GM19238 (cell line): ENCODE data around the gene NHERF1.

Source experiments
- DNase-seq: peaks from one replicate; pipeline ENCODE4 v3.0.0; 2011; ENCODE audit warnings: low spot score; ENCODE audit not compliant: insufficient read length

Gene NHERF1

GRCh38 chr17:74748279-74748528 lies 224 bp upstream of the NHERF1 start:
- DNase-seq, result peak; percentile 97

GRCh38 chr17:74749279-74750038 lies 1.0 kb downstream of the NHERF1 start:
- no peak for DNase-seq

- no peak for DNase-seq
These were observed 1.6 kb downstream of the NHERF1 start for GRCh38 chr17:74750039-74750326.

DNA sequence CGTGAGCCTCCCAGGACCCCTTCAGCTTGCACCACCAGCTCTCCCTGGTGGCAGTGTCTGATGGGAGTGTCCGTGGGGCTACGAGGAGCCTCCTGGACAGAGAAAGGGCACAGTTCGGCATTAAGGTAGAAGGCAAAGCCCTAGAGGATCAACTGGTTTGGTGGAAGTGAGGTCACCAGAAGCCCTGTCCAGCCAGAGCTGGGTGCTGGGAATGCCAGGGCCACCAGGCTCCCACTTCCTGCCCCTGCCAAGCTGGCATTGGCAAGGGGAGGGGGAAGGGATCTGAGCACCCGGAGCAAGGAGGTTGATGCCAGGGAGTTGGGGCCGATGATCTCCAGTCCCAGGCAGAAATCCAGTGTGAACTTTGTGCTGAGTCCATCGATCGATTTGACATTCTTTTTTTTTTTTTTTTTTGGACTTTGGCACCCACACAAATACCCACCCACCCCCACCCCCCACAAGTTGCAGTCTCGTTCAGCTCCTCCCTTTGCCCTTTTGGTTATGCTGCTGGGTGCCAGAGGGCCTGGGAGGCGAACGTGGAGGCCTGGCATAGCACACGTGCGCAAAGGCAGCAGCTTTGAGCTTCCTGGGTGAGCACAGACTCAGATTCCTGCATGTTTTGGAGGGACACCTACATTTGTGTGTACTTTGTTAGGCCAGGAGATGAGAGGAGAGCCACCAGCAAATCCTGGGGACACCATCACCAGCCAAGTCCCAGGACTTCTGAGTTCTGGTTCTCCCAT lies 2.1 kb downstream of the NHERF1 start:
- DNase-seq, result no peak

- no peak for DNase-seq
These were observed 4.0 kb downstream of the NHERF1 start for GRCh38 chr17:74752415-74752814.

GRCh38 chr17:74752822-74753401 lies 4.5 kb downstream of the NHERF1 start:
- no peak for DNase-seq

GRCh38 chr17:74754832-74755231 lies 6.4 kb downstream of the NHERF1 start:
- DNase-seq, result no peak

GRCh38 chr17:74755533-74755932 lies 7.1 kb downstream of the NHERF1 start:
- no peak for DNase-seq

DNA sequence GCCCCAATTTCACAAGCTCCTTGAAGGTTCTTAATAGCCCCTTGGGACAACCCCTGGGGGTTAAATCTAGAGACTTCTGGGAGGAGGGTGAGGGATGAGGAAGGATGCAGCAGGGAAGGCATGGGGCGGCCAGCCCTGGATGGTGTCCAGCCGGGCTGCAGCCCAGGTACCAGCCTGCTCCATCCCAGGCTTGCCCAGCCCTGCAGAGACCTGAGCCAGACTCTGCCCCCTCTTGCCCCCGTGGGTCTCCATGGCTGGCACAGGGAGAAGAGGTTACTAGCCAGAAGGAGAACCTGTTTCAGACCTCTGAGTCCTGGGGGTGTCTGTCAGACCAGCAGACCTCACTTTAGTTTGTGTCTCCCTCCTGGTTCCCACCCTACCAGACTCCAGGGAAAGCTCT lies 8.5 kb downstream of the NHERF1 start:
- no peak for DNase-seq

GRCh38 chr17:74757502-74757901 lies 9.1 kb downstream of the NHERF1 start:
- no peak for DNase-seq

GRCh38 chr17:74757931-74758847 lies 9.8 kb downstream of the NHERF1 start:
- DNase-seq, result no peak

DNA sequence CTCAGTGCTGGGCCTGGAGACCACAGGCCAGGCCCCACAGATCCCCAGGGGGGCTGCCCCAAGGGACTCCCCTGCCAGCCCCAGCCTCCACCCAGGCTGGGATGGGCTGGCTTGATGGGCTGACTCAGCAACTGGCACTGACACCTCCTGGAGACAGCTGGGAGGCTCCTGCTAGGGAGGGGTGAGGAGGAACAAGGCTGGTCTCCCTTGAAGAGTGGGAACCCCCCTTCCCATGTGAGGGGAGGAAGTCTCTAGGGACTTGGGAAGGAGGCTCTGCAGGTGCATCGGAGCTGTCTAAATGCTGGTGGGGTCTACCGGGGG lies 10.4 kb downstream of the NHERF1 start:
- no peak for DNase-seq

- DNase-seq, result peak; percentile 74
These were observed 10.9 kb downstream of the NHERF1 start for GRCh38 chr17:74759243-74759801.

DNA sequence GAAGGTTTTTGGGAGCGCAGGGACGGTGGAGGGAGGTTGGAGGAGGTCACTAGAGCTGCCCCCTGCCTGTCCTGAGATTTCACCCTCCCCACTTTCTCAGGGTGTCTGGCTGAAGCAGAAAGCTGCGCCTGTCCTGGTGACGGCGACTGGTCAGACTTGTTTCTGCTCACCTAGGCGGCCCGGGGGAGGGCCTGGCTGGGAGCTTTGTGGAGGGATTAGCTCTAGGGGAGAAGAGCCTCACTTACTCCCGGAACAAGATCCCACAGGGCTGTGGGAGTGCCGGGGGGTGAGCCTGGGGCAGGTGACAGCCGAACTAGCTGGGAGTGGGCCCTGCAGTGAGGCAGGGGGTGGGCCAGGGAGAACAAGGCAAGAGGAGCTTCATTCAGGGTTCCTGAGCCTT lies 11.5 kb downstream of the NHERF1 start:
- no peak for DNase-seq

DNA sequence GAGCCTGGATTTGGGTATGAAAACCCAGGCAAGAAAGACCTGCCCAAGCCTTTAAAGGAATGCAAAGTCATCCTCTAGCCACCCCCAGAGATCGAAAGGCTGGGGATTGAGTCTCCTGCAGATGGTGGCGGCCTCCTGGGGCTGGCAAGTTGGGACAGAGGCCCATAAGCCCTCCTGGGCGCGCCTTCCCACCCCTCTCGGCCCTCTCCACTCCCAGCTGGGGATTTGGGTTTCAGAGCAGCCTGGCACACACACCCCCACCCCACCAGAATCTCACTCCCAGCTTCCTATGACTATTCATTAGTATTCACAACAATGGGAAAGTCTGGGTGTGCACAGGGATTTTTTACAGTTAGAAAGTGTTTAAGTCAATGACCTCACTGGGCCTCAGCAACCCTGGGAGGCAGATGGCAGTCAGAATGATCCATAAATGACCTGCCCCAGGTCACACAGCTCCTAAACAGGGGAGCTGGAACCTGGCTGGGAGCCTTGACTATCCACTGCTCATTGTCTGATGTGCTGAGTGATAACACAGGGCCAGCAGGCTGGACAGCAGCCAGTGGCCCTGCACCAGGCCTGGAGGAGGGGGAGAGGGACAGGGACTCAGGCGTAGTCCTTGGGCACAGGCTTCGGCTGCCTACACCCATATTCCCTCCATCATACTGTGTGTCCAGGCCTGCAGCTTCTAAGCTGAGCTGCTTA lies 12.1 kb downstream of the NHERF1 start:
- DNase-seq, result no peak

GRCh38 chr17:74761419-74761818 lies 13.0 kb downstream of the NHERF1 start:
- DNase-seq, result no peak

DNA sequence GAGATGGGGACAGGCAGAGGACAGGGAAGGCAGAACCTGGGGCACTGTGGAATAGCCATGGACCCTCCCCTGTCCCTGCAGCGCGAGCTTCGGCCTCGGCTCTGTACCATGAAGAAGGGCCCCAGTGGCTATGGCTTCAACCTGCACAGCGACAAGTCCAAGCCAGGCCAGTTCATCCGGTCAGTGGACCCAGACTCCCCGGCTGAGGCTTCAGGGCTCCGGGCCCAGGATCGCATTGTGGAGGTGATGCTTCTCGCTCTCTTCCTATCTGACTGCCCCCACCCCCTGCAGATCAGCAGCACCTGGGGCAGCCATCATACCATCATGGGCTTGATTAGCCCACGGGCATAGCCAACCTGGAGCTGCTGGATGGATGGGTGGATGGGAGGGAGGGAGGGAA lies 13.5 kb downstream of the NHERF1 start:
- no peak for DNase-seq

- no peak for DNase-seq
These were observed 15.3 kb downstream of the NHERF1 start for GRCh38 chr17:74763565-74764387.

DNA sequence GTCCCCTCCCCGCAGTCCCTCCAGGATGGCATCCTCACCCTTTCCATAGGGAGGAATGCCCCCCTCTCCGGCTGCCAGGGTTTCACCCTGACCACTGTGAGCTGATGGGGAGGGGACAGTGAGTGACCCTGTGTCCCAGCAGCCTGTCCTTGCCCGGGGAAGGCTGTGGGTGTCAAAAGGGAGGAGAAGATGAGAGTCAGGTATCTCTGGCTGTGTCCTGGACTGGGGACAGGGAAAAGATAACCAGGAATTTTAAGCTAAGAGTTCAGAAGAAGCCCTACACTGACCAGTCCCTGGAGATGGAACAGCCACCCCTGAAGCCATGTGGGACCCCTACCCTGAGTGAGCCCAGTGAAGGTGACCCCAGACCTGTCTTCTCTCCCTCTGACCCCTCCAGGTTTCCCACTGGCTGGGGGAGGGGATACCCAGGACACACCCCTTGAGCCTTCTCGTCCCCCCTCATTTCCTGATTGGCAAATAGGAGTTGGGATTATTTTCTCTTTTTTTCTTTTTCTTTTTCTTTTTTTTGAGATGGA lies 16.4 kb downstream of the NHERF1 start:
- DNase-seq, result no peak

DNA sequence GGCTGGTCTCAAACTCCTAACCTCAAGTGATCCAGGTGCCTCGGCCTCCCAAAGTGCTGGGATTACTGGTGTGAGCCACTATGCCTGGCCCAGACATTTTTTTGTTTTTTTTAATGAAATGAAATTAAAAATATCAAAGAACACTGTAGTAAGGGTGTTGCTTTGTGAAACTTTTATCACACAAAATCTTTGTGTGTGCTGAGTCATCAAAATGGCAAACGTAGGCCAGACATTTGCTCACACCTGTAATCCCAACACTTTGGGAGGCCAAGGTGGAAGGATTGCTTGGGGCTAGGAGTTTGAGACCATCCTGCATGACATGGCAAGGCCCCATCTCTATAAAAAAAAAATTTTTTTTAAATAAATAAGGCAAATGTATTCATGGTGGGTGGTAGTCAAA lies 18.0 kb downstream of the NHERF1 start:
- DNase-seq, result no peak
